ENCODE measurements around the gene COQ9. TPM values are rescaled to one million over a fixed set of nuclear protein-coding genes. Genes with fewer than 3 reads are reported as not detected.
"Not testable (repeated sequence)": the region's sequence is repeated elsewhere in the genome, so short reads cannot be mapped to it uniquely, and the experiment has no call there.

The COQ9 gene
- total RNA-seq, 1 experiment from 2014 or later: 104 TPM

DNA sequence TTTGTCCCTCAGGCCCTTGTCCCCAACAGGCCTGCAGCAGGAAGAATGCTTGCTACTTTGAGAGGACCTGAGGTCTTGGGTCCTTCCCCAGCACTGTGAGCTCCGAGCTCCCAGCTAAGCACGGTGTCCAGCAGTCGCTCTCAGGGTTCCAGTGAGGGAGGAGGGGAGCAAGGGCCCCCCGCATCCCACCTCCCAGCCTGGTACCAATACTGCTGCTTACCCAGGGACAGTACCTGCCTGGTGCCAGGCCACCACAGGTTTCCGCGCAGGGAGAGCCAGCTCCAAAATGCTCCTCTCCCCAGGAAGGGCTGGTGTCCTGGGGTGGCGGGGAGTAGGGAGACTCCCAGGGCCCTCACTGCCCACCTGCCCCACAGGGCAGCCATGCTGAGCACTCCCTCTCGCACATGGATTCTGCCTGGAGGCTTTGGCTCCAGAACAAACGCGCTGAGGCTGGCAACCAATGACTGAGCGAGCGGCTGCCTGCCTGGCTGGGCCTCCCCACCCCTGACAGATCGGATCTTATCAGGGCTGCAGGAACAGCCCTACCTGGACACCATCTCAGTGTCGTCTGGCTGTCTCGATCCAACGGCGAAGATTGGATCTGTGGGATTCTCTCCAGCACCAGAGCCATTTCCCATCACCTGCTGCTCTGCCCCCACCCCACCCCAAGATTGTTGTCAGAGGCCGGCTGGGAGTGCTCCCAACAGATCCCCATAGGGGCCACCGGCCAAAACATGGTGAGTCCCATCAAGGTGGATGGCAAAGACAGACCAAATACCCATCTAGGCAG is 36.6 kb downstream of the COQ9 start:
- no peak for DNase-seq (ENCODE audit: extremely low read depth, low read depth)

DNA sequence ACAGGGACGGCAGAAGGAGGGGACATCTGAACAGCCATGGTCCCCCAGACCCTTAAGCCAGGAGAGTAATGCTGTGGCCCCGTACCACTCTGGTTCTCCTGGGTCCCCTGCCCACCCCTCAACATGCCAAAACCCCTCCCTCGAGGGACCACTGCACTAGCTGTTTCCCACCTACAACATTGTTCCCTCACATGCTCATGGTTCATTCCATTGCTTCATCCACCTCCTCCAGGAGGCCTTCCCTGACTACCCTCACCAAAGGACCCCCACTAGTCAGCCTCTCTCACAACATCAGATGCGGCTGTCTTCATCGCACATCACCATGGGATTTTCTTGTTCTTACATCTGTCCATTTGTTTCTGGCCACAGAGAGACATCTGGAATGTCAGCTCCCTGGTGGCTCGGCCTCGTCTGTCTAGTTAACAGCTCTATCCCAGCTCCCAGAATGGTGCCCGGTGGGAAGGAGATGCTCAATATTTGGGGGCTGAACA is 37.3 kb downstream of the COQ9 start:
- DNase-seq (ENCODE audit: extremely low read depth, low read depth): no peak

DNA sequence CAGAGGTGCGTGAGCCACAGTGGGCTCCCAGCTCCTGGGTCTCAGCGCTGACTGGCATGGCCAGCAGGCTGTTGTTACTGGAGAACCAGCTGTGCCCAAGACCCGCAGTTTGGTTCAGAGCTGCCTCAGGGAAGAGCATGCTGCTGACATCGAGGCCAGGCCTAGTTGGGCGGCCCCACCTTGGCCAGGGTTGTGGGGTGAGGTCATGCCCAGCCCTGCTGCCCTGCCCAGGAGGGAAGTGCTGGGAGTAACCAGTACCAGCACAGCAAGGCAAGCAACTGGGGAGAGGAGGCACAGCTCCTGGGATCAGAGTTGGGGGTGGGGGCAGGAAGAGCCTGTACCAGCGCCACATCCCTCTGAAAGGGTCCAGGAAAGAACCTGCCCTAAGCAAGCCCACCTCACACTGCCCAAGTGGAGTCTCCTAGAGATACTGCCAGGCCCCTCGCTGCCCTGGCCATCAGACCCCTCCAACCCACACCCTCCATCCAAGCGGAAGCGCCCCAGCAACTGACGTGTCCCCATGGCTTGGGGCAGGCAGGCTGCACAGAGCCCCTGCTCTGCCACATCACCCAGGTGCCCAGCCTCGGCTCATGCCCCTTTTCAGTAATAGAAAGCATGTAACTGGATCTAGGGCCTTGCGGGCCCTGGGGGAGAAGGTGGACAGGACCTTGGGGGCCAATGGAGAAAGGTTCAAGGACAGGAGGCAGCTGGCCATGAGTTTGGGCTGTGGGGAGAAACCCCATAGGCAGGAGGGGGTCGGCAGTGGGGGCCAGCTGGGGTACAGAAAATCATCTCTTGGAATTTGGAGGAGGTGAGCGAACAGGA is 38.0 kb downstream of the COQ9 start:
- DNase-seq (ENCODE audit: extremely low read depth, low read depth): no peak

DNA sequence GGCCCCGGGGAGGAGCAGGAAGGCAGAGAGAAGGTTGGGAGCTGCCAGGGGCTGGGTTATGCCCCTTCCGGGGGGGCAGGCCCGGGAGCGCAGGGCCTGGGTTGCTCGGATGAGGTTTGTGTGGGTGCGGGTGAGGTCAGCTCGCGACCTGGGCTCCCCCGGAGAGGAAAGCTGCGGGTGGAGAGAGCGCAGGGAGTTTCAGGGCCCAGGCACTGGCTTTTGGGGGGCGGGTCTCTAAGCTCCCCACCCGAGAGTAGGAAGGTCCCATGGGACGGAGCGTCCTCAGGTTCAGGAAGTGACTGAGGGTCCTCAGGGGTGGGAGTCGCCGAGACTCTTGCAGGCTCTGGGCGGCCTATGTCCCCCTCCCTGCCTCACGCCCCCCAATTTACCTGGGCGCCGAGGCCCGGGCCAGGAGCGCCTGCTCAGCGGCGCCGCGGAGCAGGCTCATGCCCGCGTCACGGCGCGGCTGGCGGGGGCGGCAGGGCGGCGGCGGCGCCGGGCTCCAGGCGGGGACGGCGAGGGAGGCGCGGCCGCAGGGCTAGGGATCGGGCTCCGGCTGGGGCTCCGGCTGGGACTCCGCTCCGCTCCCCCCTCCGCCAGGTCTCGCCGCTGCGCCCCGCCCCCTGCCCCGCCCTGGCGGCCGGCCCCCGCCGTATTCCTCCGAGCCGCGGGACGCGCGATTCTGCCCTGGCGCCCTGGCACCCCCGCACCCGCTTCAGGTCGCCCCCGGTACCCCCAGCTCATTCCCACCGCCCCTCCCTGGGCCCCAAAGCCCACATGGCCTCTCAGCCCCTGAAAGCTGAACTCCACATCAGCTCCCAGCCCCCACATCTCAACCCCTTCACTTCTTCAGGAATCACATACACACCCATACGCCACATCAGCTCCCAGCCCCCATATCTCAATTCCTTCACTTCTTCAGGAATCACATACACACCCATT is 38.9 kb downstream of the COQ9 start, which contains the start of gene DOK4:
TSS of gene DOK4 (minus strand) at position 578 of the 942 bp plus-strand sequence. CDS start 6,986 bp downstream, outside the sequence.
- peak; percentile 61 for DNase-seq (ENCODE audit: extremely low read depth, low read depth)

DNA sequence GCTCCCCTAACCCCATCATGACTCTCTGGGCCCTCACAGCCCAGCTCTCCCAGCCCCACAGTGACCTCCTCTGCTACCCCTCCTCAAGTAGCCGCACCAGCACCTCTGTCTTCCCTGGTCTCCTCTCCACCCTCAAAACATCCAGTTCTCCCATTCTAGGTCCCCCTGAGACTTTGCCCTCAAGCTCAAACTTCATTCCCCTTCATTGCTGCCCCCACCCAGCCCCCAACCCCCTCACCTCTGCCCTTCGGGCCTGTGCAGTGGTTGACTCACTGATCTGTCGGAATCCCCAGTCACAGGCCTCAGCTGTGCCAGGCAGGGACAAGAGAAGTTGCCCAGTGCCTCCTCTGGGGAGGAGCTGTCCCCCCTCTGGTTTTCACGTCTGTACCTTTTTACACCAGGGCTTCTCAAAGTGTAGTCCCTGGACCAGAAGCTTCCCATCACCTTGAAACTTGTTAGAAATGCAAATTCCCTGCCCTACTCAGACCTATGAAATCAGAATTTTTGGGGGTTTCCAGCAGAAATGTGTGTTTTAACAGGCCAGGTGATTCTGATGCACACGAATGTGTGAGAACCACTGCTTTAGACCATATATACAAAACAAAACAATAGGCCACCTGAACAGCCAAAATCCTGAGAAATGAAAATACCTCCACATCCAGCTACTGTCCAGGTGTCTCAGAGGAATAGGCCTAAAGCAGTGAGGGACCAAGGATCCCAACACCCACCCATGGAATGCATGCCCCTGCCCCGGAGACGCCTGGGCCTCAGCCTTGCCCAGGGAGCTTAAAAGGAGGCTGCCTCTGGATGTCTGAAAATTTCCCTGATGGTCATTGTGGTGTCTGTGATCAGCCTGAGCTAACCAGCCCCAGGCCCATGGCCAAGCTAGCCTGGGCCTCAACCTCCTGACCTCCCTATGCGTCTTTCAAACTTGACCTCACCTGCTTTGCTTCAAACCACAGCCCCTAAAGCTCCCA is 39.9 kb downstream of the COQ9 start:
- DNase-seq (ENCODE audit: extremely low read depth, low read depth): no peak

DNA sequence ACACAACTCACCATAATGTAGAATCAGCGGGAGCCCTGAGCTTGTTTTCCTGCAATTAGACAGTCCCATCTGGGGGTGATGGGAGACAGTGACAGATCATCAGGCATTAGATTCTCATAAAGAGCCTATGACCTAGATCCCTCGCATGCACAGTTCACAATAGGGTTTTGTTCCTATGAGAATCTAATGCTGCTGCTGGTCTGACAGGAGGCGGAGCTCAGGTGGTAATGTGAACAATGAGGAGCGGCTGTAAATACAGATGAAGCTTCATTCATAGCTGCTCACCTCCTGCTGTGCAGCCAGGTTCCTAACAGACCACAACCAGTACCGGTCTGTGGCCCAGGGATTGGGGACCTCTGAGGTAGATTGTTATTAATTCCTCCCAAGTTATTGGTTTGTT is 42.0 kb downstream of the COQ9 start:
- no peak for DNase-seq (ENCODE audit: extremely low read depth, low read depth)

DNA sequence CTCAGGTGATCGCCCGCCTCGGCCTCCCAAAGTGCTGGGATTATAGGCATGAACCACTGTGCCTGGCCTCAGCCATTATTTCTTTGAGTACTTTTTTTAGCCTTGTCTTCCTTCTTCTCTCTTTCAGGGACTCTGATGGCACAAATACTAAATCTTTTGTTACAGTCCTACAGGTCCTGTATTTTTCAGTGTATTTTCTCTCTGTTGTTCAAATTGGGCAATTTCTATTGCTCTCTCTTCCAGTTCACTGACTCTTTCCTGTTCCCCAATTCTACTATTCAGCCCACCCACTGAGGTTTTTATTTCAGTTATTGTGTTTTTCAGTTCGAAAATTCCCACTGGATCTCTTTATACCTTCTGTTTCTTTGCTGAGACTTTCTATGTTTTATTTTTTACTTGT is 46.5 kb downstream of the COQ9 start:
- DNase-seq (ENCODE audit: extremely low read depth, low read depth): no peak

DNA sequence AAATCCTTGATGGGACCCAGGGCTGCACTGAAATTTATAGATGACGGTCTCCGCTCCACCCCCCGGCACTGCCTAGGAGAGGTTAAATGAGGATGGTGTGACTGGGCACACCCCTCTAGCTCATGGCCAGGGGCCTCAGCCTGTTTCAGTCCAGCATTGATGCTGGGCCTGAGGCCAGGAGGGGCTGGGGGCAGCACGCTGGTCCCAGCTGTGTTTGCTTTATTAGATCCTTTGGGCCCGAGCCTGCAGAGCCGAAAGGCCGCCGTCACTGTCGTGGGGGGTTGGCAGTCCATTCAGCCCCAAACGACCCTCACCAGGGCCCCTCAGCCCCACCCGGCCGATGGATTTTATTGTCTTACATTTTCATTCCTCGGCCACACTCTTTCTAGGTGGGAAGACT is 49.8 kb downstream of the COQ9 start:
- DNase-seq (ENCODE audit: extremely low read depth, low read depth): no peak

DNA sequence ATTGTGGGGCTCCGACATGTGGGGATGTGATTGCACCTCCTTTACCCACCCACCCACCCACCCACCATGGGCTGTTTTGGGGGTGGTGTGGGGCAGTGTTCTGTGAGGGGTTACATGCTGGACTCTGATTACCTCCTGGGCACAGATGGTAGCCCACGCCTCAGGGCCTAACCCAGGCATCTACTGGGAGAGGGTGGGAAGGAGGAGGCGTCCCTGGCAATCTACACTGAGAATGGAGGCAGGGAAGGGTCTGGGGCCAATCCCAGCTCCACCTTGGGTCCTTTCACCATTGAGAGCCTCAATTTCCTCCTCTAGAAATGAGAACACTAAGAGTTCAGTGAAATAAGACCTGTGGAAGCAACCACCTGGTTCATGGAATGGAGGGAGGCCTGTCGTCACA is 50.8 kb downstream of the COQ9 start:
- no peak for DNase-seq (ENCODE audit: extremely low read depth, low read depth)

DNA sequence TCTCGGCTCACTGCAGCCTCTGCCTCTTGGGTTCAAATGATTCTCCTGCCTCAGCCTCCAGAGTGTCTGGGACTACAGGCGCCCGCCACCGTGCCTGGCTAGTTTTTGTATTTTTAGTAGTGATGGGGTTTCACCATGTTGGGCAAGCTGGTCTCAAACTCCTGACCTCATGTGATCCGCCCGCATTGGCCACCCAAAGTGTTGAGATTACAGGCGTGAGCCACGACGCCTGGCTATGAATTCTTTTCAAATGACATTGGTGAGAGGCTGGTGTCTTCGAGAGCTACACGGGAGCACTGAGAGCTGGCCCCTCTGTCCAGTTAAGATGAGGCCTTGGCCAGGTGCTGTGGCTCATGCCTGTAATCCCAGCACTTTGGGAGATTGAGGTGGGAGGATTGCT is 52.7 kb downstream of the COQ9 start:
- not testable (repeated sequence) for DNase-seq (ENCODE audit: extremely low read depth, low read depth)

DNA sequence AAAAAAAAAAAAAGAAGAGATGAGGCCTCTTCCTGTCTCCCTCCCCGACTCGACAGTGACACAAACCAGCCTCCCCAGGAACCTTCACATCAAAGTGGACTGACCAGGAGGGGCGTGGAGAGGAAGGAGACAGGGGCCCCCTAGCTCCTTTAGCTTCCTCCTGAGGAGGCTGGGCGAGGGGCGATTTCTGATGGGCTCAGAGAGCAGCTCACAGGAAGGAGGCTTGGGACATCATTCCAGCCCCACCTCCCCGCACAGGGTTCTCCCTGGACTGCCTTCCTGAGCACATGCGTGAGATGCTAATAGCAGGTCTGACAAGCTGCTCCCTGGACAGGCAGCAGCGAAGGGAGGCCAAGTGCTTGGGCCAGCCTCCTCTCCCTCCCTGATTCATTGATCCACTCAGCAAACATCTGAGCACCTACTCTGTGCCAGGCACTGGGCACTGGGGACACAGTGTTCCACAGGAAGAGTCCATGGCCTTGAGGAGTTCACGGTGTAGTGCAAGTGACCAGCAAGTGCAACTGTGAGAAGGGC is 53.4 kb downstream of the COQ9 start:
- DNase-seq (ENCODE audit: extremely low read depth, low read depth): no peak

DNA sequence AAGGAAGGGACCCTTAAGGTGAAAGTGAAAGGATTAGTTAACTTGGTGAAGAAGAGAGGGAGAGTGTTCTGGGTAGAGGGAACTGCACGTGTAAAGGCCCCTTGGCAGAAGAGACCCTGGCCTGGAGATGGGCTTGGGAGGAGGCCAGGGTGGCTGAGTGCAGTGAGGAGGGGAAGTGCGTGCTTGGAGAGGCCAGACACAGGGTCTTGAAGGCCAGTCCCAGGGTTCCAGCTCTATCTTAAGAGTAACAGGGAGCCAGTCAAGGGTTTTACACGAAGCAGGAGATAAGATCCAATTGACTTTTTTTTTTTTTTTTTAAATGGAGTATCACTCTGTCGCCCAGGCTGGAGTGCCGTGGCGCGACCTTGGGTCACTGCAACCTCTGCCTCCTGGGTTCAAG is 54.2 kb downstream of the COQ9 start:
- no peak for DNase-seq (ENCODE audit: extremely low read depth, low read depth)

DNA sequence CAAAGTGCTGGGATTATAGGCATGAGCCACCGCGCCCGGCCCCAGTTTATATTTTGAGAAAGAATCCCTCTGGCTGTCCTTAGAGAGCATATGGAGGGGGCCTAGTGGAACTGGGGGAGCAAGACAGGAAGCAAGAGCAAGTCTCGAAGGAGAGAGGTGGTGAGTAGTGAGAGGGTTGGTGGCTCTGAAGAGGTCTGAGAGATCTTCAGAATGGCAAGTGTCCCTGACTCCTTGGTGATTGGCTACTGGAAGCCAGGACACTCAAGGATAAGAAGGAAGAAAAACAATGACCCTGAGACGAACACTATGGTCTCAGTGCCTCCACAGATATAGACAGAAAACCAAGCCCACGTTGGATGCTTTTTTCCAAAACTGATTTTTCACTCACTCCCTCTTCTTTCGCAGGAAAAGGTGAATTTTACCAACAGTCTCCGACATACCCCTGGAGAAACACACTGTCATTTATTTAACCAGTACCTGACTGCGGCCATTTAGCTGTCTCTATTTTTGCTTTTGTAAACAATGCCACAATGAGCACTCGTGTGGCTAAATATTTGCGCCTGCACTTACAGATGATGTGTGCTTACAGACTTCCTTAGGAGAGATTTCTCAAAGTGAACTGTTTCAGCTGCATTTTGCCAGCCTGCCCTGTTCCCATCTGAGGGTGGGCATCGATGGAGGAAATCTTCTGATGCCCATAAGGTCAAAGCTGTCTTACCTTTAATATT is 54.9 kb downstream of the COQ9 start:
- no peak for DNase-seq (ENCODE audit: extremely low read depth, low read depth)

DNA sequence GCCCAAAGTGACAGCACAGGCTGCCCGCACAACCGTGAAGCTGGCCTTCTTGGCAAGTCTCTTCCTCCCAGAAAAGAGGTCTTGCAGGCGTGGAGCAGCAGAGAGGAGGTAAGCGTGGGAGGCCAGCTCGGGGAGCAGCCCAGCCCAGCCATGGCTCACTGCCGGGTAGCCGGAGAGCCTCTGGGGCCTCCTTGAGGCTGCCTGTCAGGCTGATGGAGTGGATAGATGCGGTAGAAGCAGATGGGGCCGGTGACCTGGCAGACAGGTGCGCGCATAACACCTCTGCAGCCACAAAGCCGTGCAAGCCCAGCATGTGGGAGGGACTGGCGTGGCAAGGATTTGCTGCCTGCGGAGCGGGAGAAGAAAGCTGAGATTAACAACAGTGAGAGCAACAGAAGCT is 56.1 kb downstream of the COQ9 start:
- DNase-seq (ENCODE audit: extremely low read depth, low read depth): no peak

DNA sequence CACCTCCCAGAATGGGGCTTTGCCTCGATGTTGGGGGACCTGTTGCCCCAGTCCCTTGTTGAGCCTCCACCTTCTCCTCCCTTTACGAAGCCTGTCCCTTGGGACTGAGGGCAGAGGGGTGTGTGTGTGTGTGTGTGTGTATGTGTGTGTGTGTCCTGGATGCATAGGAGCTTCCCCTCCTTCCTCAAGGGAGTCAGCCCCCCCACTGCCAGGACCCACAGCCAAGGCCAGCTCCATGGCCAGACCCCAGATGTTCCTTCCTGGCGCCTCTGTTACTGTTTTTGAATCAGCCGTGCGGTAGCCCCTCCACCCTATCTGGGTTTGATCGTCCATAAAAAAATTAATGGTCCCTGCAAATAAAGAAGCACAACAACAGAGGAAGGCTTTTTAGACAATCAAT is 56.7 kb downstream of the COQ9 start:
- DNase-seq (ENCODE audit: extremely low read depth, low read depth): no peak

DNA sequence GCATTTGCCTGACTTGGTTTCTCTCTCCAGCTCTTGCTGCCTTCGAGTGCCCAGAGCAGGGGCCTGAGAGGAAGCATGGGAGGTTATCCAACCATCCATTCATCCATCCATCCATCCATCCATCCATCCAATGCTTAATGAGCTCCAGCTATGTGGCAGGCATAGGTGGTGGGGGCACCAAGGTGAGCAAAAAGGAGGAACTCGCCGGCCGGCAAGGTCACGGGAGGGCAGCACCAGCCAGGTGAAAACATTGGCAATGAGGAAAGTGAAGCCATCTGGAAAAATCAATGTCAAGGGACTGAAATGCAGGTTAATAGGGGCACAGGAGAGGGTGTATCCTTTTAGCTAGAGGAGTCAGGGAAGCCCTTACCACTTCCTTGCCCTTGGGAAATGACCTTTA is 57.2 kb downstream of the COQ9 start:
- no peak for DNase-seq (ENCODE audit: extremely low read depth, low read depth)

DNA sequence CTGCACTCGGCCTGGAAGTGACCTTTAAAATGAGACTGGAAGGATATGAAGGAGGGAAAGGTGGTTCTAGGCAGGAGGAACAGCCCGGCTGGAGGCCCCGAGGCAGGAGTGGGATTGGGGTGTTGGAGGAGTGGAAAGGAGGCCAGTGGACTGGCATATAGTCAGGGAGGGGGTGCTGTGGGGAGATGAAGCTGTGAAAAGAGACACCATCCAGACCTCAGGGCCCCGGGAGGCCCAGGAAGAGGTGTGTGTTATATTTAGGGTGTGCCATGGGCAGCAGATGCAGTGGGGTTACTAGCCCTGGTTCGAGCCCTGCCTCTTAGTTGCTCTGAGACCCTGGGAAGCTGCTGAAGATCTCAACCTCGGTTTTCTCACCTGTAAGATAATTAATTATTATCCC is 57.9 kb downstream of the COQ9 start:
- DNase-seq (ENCODE audit: extremely low read depth, low read depth): no peak
